ENCODE measurements around the gene TSPOAP1. TPM values are rescaled to one million over a fixed set of nuclear protein-coding genes. Genes with fewer than 3 reads are reported as not detected.

TSPOAP1 gene
- total and polyA plus RNA-seq, 4 donors, result 4.3 to 46.7 (median 15.0) TPM

GRCh38 chr17:58265271-58265670, 63.3 kb downstream of the TSPOAP1 start:
- no peak for ATAC-seq (ENCODE audit: low FRiP score)
- no peaks in the 10 kb centered on the region for H3K9me3 ChIP-seq (ENCODE audit: control insufficient read depth, low read length)
- H3K4me3 ChIP-seq (ENCODE audit: low read length in 2 of 2), result no peak overlapping the region
- intact Hi-C loops (cut with DNase I), result no loop called here
- H3K36me3 ChIP-seq (ENCODE audit: control insufficient read depth in 1 of 2, insufficient read depth in 2 of 2, low read length in 1 of 2), result no peaks in the 10 kb centered on the region
- 76 to 86% methylated on average over 4 of the region's 4 CpGs for WGBS, 2 donors
- DNase-seq, result no peak
- no peaks in the 10 kb centered on the region for H3K27me3 ChIP-seq (ENCODE audit: control insufficient read depth in 1 of 2, insufficient read depth in 2 of 2, low read length in 1 of 2)
- no peak overlapping the region for H3K27ac ChIP-seq (ENCODE audit: low read depth in 1 of 2, low read length in 2 of 2)
- no peaks in the 10 kb centered on the region for H3K4me1 ChIP-seq (ENCODE audit: control insufficient read depth in 1 of 2, insufficient read depth in 2 of 2, low read length in 2 of 2)

GRCh38 chr17:58264407-58265103, 64.0 kb downstream of the TSPOAP1 start:
- no peak overlapping the region for H3K4me3 ChIP-seq (ENCODE audit: low read length in 2 of 2)
- H3K27me3 ChIP-seq (ENCODE audit: control insufficient read depth in 1 of 2, insufficient read depth in 2 of 2, low read length in 1 of 2), result no peaks in the 10 kb centered on the region
- no peaks in the 10 kb centered on the region for H3K4me1 ChIP-seq (ENCODE audit: control insufficient read depth in 1 of 2, insufficient read depth in 2 of 2, low read length in 2 of 2)
- ATAC-seq (ENCODE audit: low FRiP score), result no peak
- WGBS, 2 donors, result 74% methylated on average over 6 of the region's 6 CpGs
- H3K36me3 ChIP-seq (ENCODE audit: control insufficient read depth in 1 of 2, insufficient read depth in 2 of 2, low read length in 1 of 2), result no peaks in the 10 kb centered on the region
- intact Hi-C loops (cut with DNase I), result no loop called here
- H3K9me3 ChIP-seq (ENCODE audit: control insufficient read depth, low read length), result no peaks in the 10 kb centered on the region
- DNase-seq, result no peak
- H3K27ac ChIP-seq (ENCODE audit: low read depth in 1 of 2, low read length in 2 of 2), result no peak overlapping the region

DNA sequence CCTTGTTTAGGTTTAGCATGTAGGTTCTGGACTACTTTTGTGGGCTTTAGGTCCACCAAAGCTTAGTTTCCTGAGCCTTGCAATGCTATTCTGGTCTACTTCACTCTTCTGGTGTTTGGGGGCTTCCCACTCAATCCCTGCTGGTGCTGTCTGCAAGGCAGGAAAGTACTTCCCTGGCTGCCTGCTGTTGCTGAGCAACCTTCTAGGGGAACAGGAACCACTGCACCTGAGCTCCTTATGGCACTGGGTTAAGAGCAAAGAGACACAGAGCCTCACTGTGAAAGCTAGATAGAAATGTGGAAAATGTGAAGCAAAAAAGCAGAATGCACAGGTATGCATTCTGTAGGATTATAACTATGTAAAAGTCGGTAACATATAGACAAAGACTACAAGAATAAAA, 64.8 kb downstream of the TSPOAP1 start:
- intact Hi-C loops (cut with DNase I), result no loop called here
- DNase-seq (no peak), ATAC-seq (ENCODE audit: low FRiP score) (no peak)
- 73 to 83% methylated on average over 1 of the region's 1 CpG for WGBS, 2 donors
- Histone ChIP-seq H3K27ac (ENCODE audit: low read depth in 1 of 2, low read length in 2 of 2) (no peak overlapping the region), H3K27me3 (ENCODE audit: control insufficient read depth in 1 of 2, insufficient read depth in 2 of 2, low read length in 1 of 2) (no peaks in the 10 kb centered on the region), H3K4me1 (ENCODE audit: control insufficient read depth in 1 of 2, insufficient read depth in 2 of 2, low read length in 2 of 2) (no peaks in the 10 kb centered on the region), H3K36me3 (ENCODE audit: control insufficient read depth in 1 of 2, insufficient read depth in 2 of 2, low read length in 1 of 2) (no peaks in the 10 kb centered on the region), H3K9me3 (ENCODE audit: control insufficient read depth, low read length) (no peaks in the 10 kb centered on the region), H3K4me3 (ENCODE audit: low read length in 2 of 2) (no peak overlapping the region)

- Histone ChIP-seq H3K27ac (ENCODE audit: low read depth in 1 of 2, low read length in 2 of 2) (no peak overlapping the region), H3K9me3 (ENCODE audit: control insufficient read depth, low read length) (no peaks in the 10 kb centered on the region), H3K36me3 (ENCODE audit: control insufficient read depth in 1 of 2, insufficient read depth in 2 of 2, low read length in 1 of 2) (no peaks in the 10 kb centered on the region), H3K4me1 (ENCODE audit: control insufficient read depth in 1 of 2, insufficient read depth in 2 of 2, low read length in 2 of 2) (no peaks in the 10 kb centered on the region), H3K27me3 (ENCODE audit: control insufficient read depth in 1 of 2, insufficient read depth in 2 of 2, low read length in 1 of 2) (no peaks in the 10 kb centered on the region), H3K4me3 (ENCODE audit: low read length in 2 of 2) (no peak overlapping the region)
- intact Hi-C loops (cut with DNase I), result no loop called here
- no peak for ATAC-seq (ENCODE audit: low FRiP score)
- WGBS, 2 donors, result 85 to 89% methylated on average over 11 of the region's 11 CpGs
- no peak for DNase-seq
Measured at GRCh38 chr17:58262149-58262548, 66.4 kb downstream of the TSPOAP1 start.

GRCh38 chr17:58254803-58255202, 73.8 kb downstream of the TSPOAP1 start:
- H3K9me3 ChIP-seq (ENCODE audit: control insufficient read depth, low read length), result no peaks in the 10 kb centered on the region
- H3K4me1 ChIP-seq (ENCODE audit: control insufficient read depth in 1 of 2, insufficient read depth in 2 of 2, low read length in 2 of 2), result no peaks in the 10 kb centered on the region
- WGBS, 2 donors, result 20% methylated on average over 8 of the region's 8 CpGs
- ATAC-seq (ENCODE audit: low FRiP score), result no peak
- intact Hi-C loops (cut with DNase I), result no loop called here
- H3K27me3 ChIP-seq (ENCODE audit: control insufficient read depth in 1 of 2, insufficient read depth in 2 of 2, low read length in 1 of 2), result no peaks in the 10 kb centered on the region
- no peak for DNase-seq
- H3K4me3 ChIP-seq (ENCODE audit: low read length in 2 of 2), result no peak overlapping the region
- H3K36me3 ChIP-seq (ENCODE audit: control insufficient read depth in 1 of 2, insufficient read depth in 2 of 2, low read length in 1 of 2), result no peaks in the 10 kb centered on the region
- H3K27ac ChIP-seq (ENCODE audit: low read depth in 1 of 2, low read length in 2 of 2), result no peak overlapping the region

DNA sequence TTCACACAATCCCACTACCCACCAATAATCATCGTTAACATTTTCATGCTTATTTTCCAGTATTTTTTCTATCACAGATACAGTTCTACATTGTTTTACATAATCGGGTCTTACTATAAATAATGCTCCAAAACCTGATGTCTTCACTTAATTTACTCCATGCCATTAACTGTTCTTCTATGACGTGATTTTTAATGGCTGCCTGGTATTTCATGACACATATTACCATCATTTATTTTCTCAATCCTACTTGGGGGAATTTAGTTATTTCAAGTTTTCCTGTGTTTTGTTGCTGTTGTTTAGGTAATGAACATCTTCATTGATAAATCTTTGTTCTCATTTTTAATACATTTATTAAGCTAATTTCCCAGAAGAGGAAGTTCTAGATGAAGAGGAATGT, 75.5 kb downstream of the TSPOAP1 start:
- no peaks in the 10 kb centered on the region for H3K36me3 ChIP-seq (ENCODE audit: control insufficient read depth in 1 of 2, insufficient read depth in 2 of 2, low read length in 1 of 2)
- no peaks in the 10 kb centered on the region for H3K27me3 ChIP-seq (ENCODE audit: control insufficient read depth in 1 of 2, insufficient read depth in 2 of 2, low read length in 1 of 2)
- WGBS, 2 donors, result 71 to 74% methylated on average over 3 of the region's 3 CpGs
- no peaks in the 10 kb centered on the region for H3K9me3 ChIP-seq (ENCODE audit: control insufficient read depth, low read length)
- DNase-seq, result no peak
- intact Hi-C loops (cut with DNase I), result no loop called here
- H3K4me1 ChIP-seq (ENCODE audit: control insufficient read depth in 1 of 2, insufficient read depth in 2 of 2, low read length in 2 of 2), result no peaks in the 10 kb centered on the region
- no peak for ATAC-seq (ENCODE audit: low FRiP score)
- no peak overlapping the region for H3K4me3 ChIP-seq (ENCODE audit: low read length in 2 of 2)
- H3K27ac ChIP-seq (ENCODE audit: low read depth in 1 of 2, low read length in 2 of 2), result no peak overlapping the region

DNA sequence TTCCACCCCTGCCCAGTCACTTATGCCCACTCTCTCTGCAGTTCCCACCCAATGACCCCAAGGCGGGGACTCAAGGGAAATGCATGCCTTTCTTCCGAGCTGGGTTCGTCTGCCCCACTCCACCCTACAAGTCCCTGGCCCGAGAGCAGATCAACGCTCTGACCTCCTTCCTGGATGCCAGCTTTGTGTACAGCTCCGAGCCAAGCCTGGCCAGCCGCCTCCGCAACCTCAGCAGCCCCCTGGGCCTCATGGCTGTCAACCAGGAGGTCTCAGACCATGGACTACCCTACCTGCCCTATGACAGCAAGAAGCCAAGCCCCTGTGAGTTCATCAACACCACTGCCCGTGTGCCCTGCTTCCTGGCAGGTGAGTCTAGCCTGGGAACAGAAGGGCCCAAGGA, 76.5 kb downstream of the TSPOAP1 start:
- Histone ChIP-seq H3K9me3 (ENCODE audit: control insufficient read depth, low read length) (no peaks in the 10 kb centered on the region), H3K4me1 (ENCODE audit: control insufficient read depth in 1 of 2, insufficient read depth in 2 of 2, low read length in 2 of 2) (no peaks in the 10 kb centered on the region), H3K27me3 (ENCODE audit: control insufficient read depth in 1 of 2, insufficient read depth in 2 of 2, low read length in 1 of 2) (no peaks in the 10 kb centered on the region), H3K27ac (ENCODE audit: low read depth in 1 of 2, low read length in 2 of 2) (no peak overlapping the region), H3K4me3 (ENCODE audit: low read length in 2 of 2) (no peak overlapping the region), H3K36me3 (ENCODE audit: control insufficient read depth in 1 of 2, insufficient read depth in 2 of 2, low read length in 1 of 2) (no peaks in the 10 kb centered on the region)
- WGBS, 2 donors, result 50 to 51% methylated on average over 9 of the region's 9 CpGs
- intact Hi-C loops (cut with DNase I), result no loop called here
- DNase-seq, result no peak
- ATAC-seq (ENCODE audit: low FRiP score), result no peak

Small RNA genes lying within 50 kb of the gene (microRNA-seq; reads per million reads assigned to microRNA genes)
- 0 reads per million in 2 donors for gene MIR4736

Other genes with a start within 250 kb of the TSPOAP1 start
- 10 to 100 TPM; 29.3 to 35.7 TPM for gene DYNLL2, start 245.4 kb downstream of the TSPOAP1 start, total RNA-seq
- gene DYNLL2, start 245.4 kb downstream of the TSPOAP1 start, polyA plus RNA-seq, result 10 to 100 TPM; 17.5 to 56.0 TPM
- gene OR4D1, start 180.4 kb downstream of the TSPOAP1 start, total RNA-seq, result not detected
- not detected for gene OR4D1, start 180.4 kb downstream of the TSPOAP1 start, polyA plus RNA-seq
- not detected for gene OR4D2, start 161.8 kb downstream of the TSPOAP1 start, total RNA-seq
- not detected for gene OR4D2, start 161.8 kb downstream of the TSPOAP1 start, polyA plus RNA-seq
- gene EPX, start 136.1 kb downstream of the TSPOAP1 start, total RNA-seq, result not detected
- not detected for gene EPX, start 136.1 kb downstream of the TSPOAP1 start, polyA plus RNA-seq
- gene MKS1, start 109.5 kb downstream of the TSPOAP1 start, total RNA-seq, result 10 to 100 TPM; 10.1 to 13.3 TPM
- gene MKS1, start 109.5 kb downstream of the TSPOAP1 start, polyA plus RNA-seq, result 10 to 100 TPM in 1 of 2 donors, 1 to 10 TPM in 1; 4.3 to 13.8 TPM
- gene LPO, start 90.2 kb downstream of the TSPOAP1 start, total RNA-seq, result not detected
- gene LPO, start 90.2 kb downstream of the TSPOAP1 start, polyA plus RNA-seq, result not detected
- gene MPO, start 47.9 kb downstream of the TSPOAP1 start, total RNA-seq, result under 1 TPM; 0.26 to 0.63 TPM
- under 1 TPM; 0.18 to 0.38 TPM for gene MPO, start 47.9 kb downstream of the TSPOAP1 start, polyA plus RNA-seq
- gene SUPT4H1, start 23.4 kb upstream of the TSPOAP1 start, total RNA-seq, result 10 to 100 TPM; 38.4 to 56.3 TPM
- gene SUPT4H1, start 23.4 kb upstream of the TSPOAP1 start, polyA plus RNA-seq, result 10 to 100 TPM; 69.1 to 78.2 TPM
- under 1 TPM in 1 of 2 donors, not detected in 1; 0.68 TPM for gene RNF43, start 88.7 kb upstream of the TSPOAP1 start, total RNA-seq
- gene RNF43, start 88.7 kb upstream of the TSPOAP1 start, polyA plus RNA-seq, result 1 to 10 TPM in 1 of 2 donors, under 1 TPM in 1; 0.10 to 1.1 TPM
- not detected for gene HSF5, start 159.6 kb upstream of the TSPOAP1 start, total RNA-seq
- gene HSF5, start 159.6 kb upstream of the TSPOAP1 start, polyA plus RNA-seq, result not detected
- 10 to 100 TPM; 38.7 to 38.8 TPM for gene MTMR4, start 185.8 kb upstream of the TSPOAP1 start, total RNA-seq
- gene MTMR4, start 185.8 kb upstream of the TSPOAP1 start, polyA plus RNA-seq, result 10 to 100 TPM; 14.0 to 17.7 TPM